GM10248 (cell line): ENCODE measurements around the gene EFNA5.

ENCODE experiments used
- CTCF ChIA-PET: fragments of 300-600 bp; sonication (Branson Sonifier 250); formaldehyde crosslinking; extraction: SDS; loops from one replicate; lab custom pipeline; 2021; ENCODE audit warnings: antibody characterized with exemption; lab: Yijun Ruan, JAX
- POLR2A ChIA-PET: fragments of 350-650 bp; sonication (Branson Sonifier 250); formaldehyde crosslinking; extraction: SDS; loops from one replicate; lab custom pipeline; 2020; ENCODE audit warnings: antibody characterized with exemption; lab: Yijun Ruan, JAX
- DNase-seq: peaks from one replicate; pipeline ENCODE4 v3.0.0; 2012; ENCODE audit errors: extremely low spot score
- TF ChIP-seq, protein P1 (sequence below): IDR thresholded peaks from 2 replicates; pipeline ENCODE4 v1.5.1; 2012; ENCODE audit warnings: mild to moderate bottlenecking, low read depth; ENCODE audit errors: extremely low read depth, missing control alignments, control extremely low read depth

The EFNA5 gene

GRCh38 chr5:107385708-107386107 lies 285.0 kb downstream of the EFNA5 start:
- POLR2A ChIA-PET, result no interaction called here

DNA sequence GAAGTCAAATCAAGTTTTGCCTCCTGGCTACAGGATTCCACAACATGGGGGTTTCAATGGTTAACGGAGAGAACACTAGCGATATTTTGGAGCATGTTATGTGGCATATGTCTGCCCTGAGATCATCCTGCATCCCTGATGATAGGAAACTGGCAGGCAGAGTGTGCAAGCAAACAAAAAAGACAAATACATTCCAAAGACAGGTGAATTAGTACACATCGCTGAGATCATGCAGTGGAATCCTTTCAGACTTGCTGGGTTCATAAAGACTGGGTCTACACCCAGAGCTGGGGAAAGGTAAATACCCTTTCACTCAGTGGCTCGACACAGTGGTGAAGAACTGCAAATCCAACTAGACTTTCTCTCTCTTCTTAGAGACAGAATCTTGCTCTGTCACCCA lies 286.5 kb downstream of the EFNA5 start:
- TF ChIP-seq, protein P1, sequence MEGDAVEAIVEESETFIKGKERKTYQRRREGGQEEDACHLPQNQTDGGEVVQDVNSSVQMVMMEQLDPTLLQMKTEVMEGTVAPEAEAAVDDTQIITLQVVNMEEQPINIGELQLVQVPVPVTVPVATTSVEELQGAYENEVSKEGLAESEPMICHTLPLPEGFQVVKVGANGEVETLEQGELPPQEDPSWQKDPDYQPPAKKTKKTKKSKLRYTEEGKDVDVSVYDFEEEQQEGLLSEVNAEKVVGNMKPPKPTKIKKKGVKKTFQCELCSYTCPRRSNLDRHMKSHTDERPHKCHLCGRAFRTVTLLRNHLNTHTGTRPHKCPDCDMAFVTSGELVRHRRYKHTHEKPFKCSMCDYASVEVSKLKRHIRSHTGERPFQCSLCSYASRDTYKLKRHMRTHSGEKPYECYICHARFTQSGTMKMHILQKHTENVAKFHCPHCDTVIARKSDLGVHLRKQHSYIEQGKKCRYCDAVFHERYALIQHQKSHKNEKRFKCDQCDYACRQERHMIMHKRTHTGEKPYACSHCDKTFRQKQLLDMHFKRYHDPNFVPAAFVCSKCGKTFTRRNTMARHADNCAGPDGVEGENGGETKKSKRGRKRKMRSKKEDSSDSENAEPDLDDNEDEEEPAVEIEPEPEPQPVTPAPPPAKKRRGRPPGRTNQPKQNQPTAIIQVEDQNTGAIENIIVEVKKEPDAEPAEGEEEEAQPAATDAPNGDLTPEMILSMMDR, result no peak
- ChIA-PET POLR2A (no interaction called here), CTCF (interaction anchor here (1.1 kb wide), 1 partner anchor 12 kb away, joined by 3 read pairs; no protein-coding TSS in a partner anchor)
- no peak for DNase-seq

More at GRCh38 chr5:107385708-107386107, 285.0 kb downstream of the EFNA5 start:
- CTCF ChIA-PET, result no interaction called here
- no peak for DNase-seq
- TF ChIP-seq, protein P1, result no peak

- TF ChIP-seq, protein P1, result no peak
- POLR2A ChIA-PET, result no interaction called here
- CTCF ChIA-PET, result interaction anchor here (1.0 to 1.1 kb wide), 2 partner anchors 11 to 25 kb away, joined by 3 read pairs; no protein-coding TSS in a partner anchor
- no peak for DNase-seq
These were observed 287.3 kb downstream of the EFNA5 start for GRCh38 chr5:107383414-107383813.

DNA sequence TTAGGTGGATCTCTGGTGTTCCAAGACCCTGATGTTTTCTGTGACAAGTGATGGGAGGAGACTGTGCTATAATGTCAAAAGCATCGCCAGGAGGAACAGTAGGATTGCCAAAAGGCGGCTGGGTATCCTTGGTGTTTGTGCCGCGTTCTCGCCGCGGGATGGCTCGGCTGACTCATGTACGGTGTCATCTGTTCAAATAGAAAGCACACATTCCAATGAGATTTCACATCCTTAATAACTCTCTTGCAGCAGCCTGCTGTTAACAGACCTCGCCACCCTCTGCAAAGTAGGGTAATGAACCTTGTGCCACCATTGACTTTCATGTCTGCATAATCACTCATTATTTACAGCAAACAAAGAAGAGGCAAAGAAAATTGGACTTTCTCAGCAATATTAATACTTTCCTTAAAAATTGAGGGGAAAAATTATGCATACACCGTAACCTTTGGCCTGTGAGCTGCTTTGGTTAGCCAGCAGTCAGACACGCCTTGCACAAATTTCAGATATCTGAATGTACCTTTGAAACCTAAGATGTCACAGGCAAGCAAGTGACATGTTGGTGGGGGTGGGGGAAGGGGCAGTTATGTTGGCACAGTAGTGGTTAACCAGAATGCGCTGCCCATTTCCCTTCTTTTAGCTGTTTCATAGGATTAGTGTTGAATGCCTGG lies 289.4 kb downstream of the EFNA5 start:
- TF ChIP-seq, protein P1, result no peak

DNA sequence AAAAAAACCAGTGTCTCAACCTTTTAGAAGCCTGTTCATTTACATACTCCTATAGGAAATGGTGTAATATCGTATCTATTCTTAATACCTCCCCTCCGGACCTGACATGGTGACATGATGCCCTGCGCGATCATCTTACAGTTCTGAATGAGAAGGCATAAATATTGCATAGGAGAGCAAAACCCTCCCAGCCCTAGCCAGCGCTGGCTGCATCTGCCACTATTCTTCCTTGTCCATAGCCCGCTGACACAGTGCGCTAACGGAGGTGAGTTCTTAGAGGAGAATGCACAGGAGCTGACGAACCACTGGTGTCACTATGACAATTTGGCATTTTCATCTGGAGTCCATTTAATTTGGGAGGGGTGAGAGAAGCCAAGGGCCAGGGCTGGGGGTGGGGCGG lies 290.1 kb downstream of the EFNA5 start:
- CTCF ChIA-PET, result no interaction called here
- no peak for DNase-seq
- TF ChIP-seq, protein P1, result no peak
- POLR2A ChIA-PET, result no interaction called here

More for the DNA sequence above, 289.4 kb downstream of the EFNA5 start:
- ChIA-PET CTCF (interaction anchor here (1.1 to 1.4 kb wide), 2 partner anchors 74 to 191 kb away, joined by 3 to 4 read pairs; no protein-coding TSS in a partner anchor), POLR2A (no interaction called here)
- no peak for DNase-seq

DNA sequence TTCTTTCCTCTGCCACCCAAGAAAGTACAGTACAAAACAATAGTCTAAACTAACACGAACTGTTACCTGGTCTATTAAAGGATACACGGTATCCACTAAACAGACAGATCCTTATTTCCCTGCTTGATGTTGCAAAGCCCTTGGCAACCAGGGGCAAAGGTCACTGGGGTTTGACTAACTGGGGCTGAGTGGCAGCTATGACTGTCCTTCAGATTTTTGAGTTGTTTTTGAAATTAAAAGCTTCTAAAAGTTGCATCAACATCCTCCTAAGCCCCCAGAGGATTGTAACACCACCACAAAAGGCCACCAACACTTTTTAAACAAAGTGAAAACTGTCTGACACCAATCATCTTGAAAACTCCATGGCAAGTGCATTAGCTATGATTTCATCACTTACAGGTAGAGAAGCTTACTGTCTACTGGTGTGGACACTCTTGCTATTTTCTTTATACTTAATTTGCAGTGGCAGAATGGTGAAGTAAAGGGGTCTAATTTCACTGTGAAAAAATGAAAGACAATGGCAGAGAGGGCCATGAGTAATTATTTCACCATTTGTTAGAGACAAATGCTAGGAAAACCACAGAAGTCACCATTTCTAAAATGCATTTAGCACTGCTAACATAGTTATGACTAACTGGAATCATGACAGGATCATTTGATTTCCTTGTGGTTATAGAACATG lies 292.4 kb downstream of the EFNA5 start:
- TF ChIP-seq, protein P1, result no peak
- CTCF ChIA-PET, result interaction anchor here (1.6 kb wide), 2 partner anchors 9 to 194 kb away, joined by 3 to 5 read pairs; no protein-coding TSS in a partner anchor
- DNase-seq, result no peak
- POLR2A ChIA-PET, result no interaction called here
